Sigmoid colon (tissue), 7 donors: Measurements from ENCODE around the gene IDNK. TPM values are rescaled to one million over a fixed set of nuclear protein-coding genes. Genes with fewer than 3 reads are reported as not detected.

Source experiments
- DNase-seq: peaks from one replicate; pipeline ENCODE4 v3.0.0-alpha.2; 2019
- H3K27ac ChIP-seq, 4 donors: fragments of 200-600 bp; sonication (generic); one replicate each; pipeline ENCODE4 v1.5.1; 2016 to 2019; ENCODE audit warnings: mild to moderate bottlenecking in 1 of 4
- H3K27me3 ChIP-seq, 3 donors: fragments of 200-600 bp; sonication (generic); one replicate each; pipeline ENCODE4 v1.5.1; 2019; ENCODE audit warnings: mild to moderate bottlenecking in 1 of 3
- H3K36me3 ChIP-seq, 4 donors: fragments of 200-600 bp; sonication (generic); one replicate each; pipeline ENCODE4 v1.5.1; 2016 to 2019
- H3K4me1 ChIP-seq, 4 donors: fragments of 200-600 bp; sonication (generic); one replicate each; pipeline ENCODE4 v1.5.1; 2017 to 2019
- H3K4me3 ChIP-seq, 4 donors: fragments of 200-600 bp; sonication (generic); one replicate each; pipeline ENCODE4 v1.5.1; 2017 to 2019; ENCODE audit warnings: mild to moderate bottlenecking in 2 of 4, moderate library complexity in 1 of 4
- H3K9me3 ChIP-seq, 4 donors: fragments of 200-600 bp in 3 of 4; sonication (generic) in 3 of 4; one replicate each; pipeline versions ENCODE4 v1.5.1 to v1.6.1; 2013 to 2019
- EP300 ChIP-seq, 4 donors: sonication (generic); formaldehyde crosslinking; IDR thresholded peaks; one replicate each; pipeline ENCODE4 v1.6.1; 2017; ENCODE audit warnings: antibody characterized with exemption in 4 of 4
- POLR2A ChIP-seq, 2 donors: fragments of 450-650 bp; IDR thresholded peaks; one replicate each; pipeline ENCODE4 v1.6.1; 2016; ENCODE audit warnings: antibody characterized with exemption in 2 of 2, mild to moderate bottlenecking in 2 of 2, moderate library complexity in 2 of 2
- POLR2AphosphoS5 ChIP-seq, 4 donors: sonication (generic); formaldehyde crosslinking; IDR thresholded peaks; one replicate each; pipeline ENCODE4 v1.6.1; 2017; ENCODE audit warnings: antibody characterized with exemption in 4 of 4
- WGBS, 2 donors: extraction: QIAGEN DNeasy Blood & Tissue Kit; methylation state at CpG; one replicate each; pipeline ENCODE4 v1.1.7; 2013; 5-methylcytosine and 5-hydroxymethylcytosine counted together
- intact Hi-C: fragments of 100-400 bp; cut with DNase I; formaldehyde crosslinking; loops from one replicate; pipeline ENCODE4 v1.15.1; 2023
- polyA plus RNA-seq, 3 donors: library from polyadenylated mRNA; stranded (reverse); fragments of 200-250 nt; gene quantifications; one replicate each; pipeline ENCODE4 v1.2.3, GENCODE V29; 2013
- total RNA-seq, 4 donors: library from RNA; depleted of rRNA; stranded (reverse); fragments of >200 nt; gene quantifications; one replicate each; pipeline ENCODE4 v1.1.0, GENCODE V29; 2016
- TF ChIP-seq, protein P1 (sequence below), 4 experiments: fragments of 450-650 bp in 3 of 4; fragments of 200-600 bp in 1 of 4; IDR thresholded peaks; one replicate each; pipeline ENCODE4 v1.5.1; 2016 to 2019; ENCODE audit warnings: antibody characterized with exemption in 4 of 4, mild to moderate bottlenecking in 3 of 4, moderate library complexity in 2 of 4
- donor health status: healthy with polysubstance abuse.
- donor health status: Bipolar disorder and iron deficiency.
- donor health status: healthy.

IDNK gene
- total and polyA plus RNA-seq, 7 donors: 3.3 to 22.2 (median 9.4) TPM

DNA sequence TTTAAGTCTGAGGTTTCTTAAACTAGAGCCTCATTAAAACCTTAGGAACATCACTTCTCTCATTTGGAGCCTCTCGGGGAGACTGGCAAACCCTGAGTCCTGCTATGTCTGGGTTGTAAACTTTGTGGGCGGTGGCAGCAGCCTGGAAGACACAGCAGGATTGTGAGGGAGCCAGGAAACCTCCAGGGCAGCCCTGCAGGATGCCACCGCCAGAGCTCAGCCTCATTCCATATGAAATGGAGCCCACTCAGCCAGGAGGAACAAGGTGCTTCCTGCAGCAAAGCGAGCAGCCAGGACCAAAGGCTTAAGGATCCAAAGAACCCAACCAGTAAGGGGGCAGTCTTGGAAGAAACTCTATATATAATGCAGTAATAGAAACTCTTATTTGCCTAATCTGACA lies 37.9 kb upstream of the IDNK start:
- Histone ChIP-seq H3K9me3 (no peaks in the 10 kb centered on the region), H3K36me3 (no peaks in the 10 kb centered on the region), H3K4me3 (no peak overlapping the region), H3K27me3 (no peaks in the 10 kb centered on the region), H3K27ac (no peak overlapping the region), H3K4me1 (no peaks in the 10 kb centered on the region)
- TF ChIP-seq POLR2AphosphoS5 (IDR thresholded peaks at IDR 0.05): no peak
- TF ChIP-seq POLR2A (IDR thresholded peaks at IDR 0.05): no peak
- no peak for TF ChIP-seq EP300 (IDR thresholded peaks at IDR 0.05)
- TF ChIP-seq, protein P1, sequence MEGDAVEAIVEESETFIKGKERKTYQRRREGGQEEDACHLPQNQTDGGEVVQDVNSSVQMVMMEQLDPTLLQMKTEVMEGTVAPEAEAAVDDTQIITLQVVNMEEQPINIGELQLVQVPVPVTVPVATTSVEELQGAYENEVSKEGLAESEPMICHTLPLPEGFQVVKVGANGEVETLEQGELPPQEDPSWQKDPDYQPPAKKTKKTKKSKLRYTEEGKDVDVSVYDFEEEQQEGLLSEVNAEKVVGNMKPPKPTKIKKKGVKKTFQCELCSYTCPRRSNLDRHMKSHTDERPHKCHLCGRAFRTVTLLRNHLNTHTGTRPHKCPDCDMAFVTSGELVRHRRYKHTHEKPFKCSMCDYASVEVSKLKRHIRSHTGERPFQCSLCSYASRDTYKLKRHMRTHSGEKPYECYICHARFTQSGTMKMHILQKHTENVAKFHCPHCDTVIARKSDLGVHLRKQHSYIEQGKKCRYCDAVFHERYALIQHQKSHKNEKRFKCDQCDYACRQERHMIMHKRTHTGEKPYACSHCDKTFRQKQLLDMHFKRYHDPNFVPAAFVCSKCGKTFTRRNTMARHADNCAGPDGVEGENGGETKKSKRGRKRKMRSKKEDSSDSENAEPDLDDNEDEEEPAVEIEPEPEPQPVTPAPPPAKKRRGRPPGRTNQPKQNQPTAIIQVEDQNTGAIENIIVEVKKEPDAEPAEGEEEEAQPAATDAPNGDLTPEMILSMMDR (IDR thresholded peaks at IDR 0.05): no peak
- 85 to 90% methylated on average over 4 of the region's 4 CpGs for WGBS, 2 donors
- intact Hi-C loops: no loop called here
- DNase-seq: no peak

DNA sequence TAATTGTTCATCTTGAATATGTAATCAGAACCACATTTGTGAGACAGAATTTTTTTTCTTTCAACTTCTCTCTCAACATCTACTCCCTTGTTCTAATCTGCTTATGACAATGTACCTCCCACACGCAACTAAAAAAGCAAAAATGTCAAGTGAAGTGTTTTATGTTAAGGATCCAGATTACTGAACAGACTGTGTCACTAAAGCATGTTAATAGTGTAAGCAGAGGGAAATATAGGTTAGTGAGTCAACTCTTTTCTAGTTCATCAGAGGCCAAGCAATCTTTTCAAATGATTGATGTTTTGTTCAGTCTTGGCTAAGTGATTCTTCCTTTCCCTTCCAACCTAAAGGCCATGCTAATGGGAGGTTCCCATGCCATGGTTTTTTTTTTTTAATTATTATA lies 34.7 kb upstream of the IDNK start:
- no peak for TF ChIP-seq EP300 (IDR thresholded peaks at IDR 0.05)
- TF ChIP-seq, protein P1 (IDR thresholded peaks at IDR 0.05): no peak
- Histone ChIP-seq H3K4me3 (no peak overlapping the region), H3K4me1 (no peaks in the 10 kb centered on the region), H3K9me3 (no peaks in the 10 kb centered on the region), H3K36me3 (no peaks in the 10 kb centered on the region), H3K27me3 (no peaks in the 10 kb centered on the region), H3K27ac (no peak overlapping the region)
- WGBS, 2 donors: 68 to 79% methylated on average over 1 of the region's 1 CpG
- no peak for DNase-seq
- intact Hi-C loops: no loop called here

DNA sequence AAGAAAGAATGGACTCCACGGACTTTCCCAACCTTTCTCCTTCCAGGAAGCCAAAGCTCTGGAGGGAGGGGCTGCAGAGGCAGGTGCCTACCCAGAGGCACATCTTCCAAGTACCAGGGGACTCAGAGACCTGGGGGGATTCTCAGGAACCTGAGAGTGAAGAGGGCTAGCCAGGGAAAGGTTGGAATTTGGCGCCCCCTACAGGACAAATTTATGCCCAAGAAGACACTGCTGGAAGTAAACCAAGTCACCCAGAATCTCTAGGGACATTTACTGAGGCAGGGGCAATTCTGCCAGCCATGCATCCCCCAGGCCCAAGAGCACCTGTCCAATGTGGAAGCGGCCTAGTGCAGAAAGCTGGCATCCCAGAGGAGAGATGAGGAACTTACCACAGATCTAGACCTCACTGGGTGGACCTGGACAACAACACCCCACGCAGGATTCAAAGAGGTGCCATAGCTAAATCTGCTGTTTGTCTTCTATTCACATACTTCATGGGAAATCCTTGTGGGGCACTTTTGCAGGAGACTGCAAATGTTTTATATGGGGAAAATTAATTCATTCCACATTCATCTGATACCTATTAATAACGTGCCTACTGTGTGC lies 25.9 kb upstream of the IDNK start:
- Histone ChIP-seq H3K9me3 (no peaks in the 10 kb centered on the region), H3K4me3 (no peak overlapping the region), H3K27me3 (no peaks in the 10 kb centered on the region), H3K36me3 (no peaks in the 10 kb centered on the region), H3K27ac (no peak overlapping the region), H3K4me1 (no peaks in the 10 kb centered on the region)
- 54 to 58% methylated on average over 5 of the region's 5 CpGs for WGBS, 2 donors
- TF ChIP-seq POLR2A (IDR thresholded peaks at IDR 0.05) (no peak), POLR2AphosphoS5 (IDR thresholded peaks at IDR 0.05) (no peak), EP300 (IDR thresholded peaks at IDR 0.05) (no peak)
- TF ChIP-seq, protein P1 (IDR thresholded peaks at IDR 0.05): peak in 2 of 4 experiments; percentile 35 to 43
- intact Hi-C loops: no loop called here
- no peak for DNase-seq

DNA sequence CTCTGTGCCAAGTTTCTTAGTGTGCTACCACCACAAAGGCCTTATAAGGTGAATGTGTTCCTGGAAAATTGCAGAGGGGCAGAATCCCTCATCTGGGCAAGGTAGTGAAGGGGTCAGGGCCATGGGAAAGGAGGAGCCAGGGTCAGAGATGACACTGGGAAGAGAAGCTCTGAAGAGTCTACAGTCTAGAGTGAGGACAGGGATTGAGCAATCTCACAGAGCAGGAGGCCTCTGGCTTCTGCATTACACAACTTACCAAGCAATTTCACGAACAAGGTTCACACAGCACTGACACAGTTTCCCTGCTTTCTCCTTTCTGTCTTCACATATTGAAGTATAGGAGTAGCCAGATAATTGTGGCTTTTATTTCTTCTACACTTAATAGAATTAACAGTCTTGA lies 24.5 kb upstream of the IDNK start:
- no peak for DNase-seq
- WGBS, 2 donors: 86% methylated on average over 1 of the region's 1 CpG
- Histone ChIP-seq H3K27ac (no peak overlapping the region), H3K4me1 (no peaks in the 10 kb centered on the region), H3K9me3 (no peaks in the 10 kb centered on the region), H3K4me3 (no peak overlapping the region), H3K36me3 (no peaks in the 10 kb centered on the region), H3K27me3 (no peaks in the 10 kb centered on the region)
- TF ChIP-seq POLR2AphosphoS5 (IDR thresholded peaks at IDR 0.05) (no peak), EP300 (IDR thresholded peaks at IDR 0.05) (no peak), POLR2A (IDR thresholded peaks at IDR 0.05) (no peak)
- TF ChIP-seq, protein P1 (IDR thresholded peaks at IDR 0.05): no peak
- intact Hi-C loops: no loop called here

DNA sequence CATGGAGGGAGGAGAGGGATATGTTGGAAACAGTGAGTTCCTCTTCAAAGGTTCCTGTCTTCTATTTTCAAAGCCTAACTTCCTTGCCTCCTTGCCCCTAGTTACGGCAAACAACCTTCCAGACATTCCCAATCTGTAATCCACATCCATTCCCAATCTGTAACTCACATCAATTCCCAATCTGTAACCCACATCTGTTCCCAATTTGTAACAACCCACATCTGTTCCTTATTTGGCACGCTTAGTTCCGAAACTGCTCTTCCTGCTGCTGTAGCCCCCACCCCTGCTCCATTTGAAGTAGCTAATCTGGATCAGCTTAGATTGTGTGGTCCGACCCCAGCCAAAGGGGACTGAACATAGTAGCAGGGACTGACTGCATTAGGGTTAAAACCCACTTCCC lies 23.9 kb upstream of the IDNK start:
- no peaks in the 10 kb centered on the region for H3K36me3 ChIP-seq
- H3K9me3 ChIP-seq: no peaks in the 10 kb centered on the region
- intact Hi-C loops: no loop called here
- H3K27me3 ChIP-seq: no peaks in the 10 kb centered on the region
- H3K4me1 ChIP-seq: no peaks in the 10 kb centered on the region
- DNase-seq: no peak
- no peak overlapping the region for H3K27ac ChIP-seq
- TF ChIP-seq POLR2AphosphoS5 (IDR thresholded peaks at IDR 0.05): no peak
- TF ChIP-seq EP300 (IDR thresholded peaks at IDR 0.05): no peak
- TF ChIP-seq, protein P1 (IDR thresholded peaks at IDR 0.05): no peak
- TF ChIP-seq POLR2A (IDR thresholded peaks at IDR 0.05): no peak
- WGBS, 2 donors: 85 to 93% methylated on average over 4 of the region's 4 CpGs
- no peak overlapping the region for H3K4me3 ChIP-seq
